Activated T-helper 1 cell treated with Interleukin-2 at 50 U/mL for 16 hours (primary cell): ENCODE results near the gene SPOPL.

ENCODE experiments used
- DNase-seq: peaks from one replicate; pipeline ENCODE4 v3.0.0-alpha.2; 2020; ENCODE audit warnings: low read depth

The SPOPL gene

DNA sequence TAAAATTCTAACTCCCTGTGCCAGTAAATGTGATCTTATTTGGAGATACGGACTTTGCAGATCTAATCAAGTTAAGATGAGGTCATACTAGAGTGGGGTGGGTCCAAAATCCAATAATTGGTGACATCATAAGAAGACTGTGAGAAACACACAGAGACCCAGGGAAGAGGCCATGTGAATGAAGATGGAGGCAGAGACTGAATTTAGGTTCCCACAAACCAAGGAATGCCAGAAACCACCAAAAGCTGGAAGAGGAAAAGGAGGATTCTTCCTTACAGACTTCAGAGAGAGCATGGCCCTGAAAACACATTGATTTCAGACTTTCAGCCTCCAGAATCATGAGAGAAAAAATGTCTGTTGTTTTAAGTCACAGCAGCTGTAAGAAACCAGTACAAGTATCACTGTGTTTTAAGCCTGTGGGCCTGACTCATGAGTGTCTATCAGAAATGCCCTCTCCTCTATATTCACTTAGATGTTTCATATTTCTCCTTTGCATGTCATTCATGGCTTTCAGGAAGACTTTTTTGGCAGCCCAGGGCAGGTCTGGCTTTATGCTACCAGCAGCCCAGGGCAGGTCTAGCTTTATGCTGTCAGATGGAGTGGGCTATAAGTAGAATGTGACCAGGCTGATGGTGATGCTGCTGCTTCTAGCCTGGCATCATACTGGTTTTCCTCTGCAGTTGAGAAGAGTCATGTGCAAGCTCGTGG is 100.0 kb downstream of the SPOPL start:
- no peak for DNase-seq

DNA sequence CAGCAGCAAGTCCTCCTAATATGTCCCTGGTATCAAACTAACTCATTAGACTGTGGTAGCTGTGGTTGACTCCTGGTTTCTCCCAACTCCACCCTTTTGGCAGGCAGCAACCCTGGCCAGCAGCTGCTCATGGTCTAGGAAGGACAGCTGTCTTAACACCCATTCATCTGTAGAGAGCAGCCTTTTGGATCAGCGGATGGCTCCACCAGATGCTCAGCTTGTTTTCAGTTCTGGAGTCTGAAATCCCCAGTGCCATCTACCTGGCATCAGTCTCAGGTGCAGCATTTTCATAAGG is 100.5 kb downstream of the SPOPL start:
- no peak for DNase-seq

DNA sequence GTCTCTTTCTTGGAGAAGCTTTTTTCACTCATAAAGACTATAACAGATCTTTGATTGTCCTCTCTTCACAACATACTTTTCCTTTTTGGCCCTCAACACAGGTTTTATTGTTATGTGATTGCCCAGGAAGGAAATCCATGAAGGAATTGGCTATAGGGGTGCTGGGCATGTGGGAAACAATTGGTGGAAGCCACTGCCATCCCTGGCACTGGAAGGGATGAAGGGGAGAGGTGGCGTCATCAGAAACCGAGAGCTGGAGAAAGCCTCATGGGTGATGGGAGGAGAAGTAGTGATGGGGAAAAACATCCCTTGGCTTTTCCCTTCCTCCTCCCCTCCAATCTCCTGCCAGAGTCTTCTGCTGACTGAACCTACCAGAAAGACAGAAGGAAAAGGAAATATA is 106.2 kb downstream of the SPOPL start:
- no peak for DNase-seq

DNA sequence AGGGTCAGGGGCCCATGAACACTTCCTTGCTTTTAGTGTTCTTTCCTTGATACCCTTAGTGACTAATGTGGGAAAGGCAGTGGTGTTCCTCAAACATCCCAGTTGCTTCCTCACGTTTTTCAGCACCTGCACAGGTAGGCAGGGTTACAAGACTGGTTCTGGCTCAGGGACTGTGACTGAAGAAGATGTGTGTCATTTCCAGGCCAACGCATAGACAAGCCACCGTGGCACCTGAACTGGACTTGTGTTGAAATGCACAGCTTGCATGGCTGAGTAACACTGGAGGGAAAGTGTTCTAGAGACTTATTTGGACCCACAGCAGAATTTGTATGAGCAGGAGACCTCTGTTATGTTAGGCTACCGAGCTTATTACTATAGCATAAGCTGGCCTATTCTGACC is 107.9 kb downstream of the SPOPL start:
- DNase-seq, result no peak

DNA sequence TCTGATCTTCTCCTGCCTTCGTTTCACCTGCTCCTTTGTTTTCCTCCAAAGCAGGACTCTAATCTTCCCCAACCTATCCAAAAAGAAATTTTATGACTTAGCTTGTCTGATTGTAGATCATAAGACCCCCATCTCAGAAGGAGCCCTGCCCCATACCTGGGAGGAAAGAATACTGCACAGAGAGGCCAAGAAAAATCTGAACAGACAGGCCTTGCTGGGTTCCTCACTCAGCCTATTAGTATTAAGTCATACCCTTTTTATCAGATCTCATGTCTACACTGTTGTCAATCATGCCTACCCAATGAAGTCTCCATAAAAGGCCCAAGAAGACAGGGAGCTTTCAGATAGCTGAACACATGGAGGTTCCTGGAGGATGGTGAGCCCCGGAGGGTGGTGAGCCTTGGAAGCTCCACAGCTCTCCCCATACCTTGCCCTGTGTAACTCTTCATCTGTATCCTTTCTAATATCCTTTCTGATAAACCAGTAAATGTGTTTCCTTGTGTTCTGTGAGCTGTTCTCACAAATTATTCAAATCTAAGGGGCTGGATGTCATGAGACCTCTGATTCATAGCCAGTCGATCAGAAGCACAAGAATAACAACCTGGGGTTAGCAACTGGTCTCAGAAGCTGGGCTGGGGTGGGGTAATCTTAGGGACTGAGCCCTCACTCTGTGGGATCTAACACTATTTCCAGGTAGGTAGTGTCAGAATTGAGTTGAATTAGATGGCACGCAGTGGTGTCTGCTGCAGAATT is 108.8 kb downstream of the SPOPL start:
- DNase-seq, result no peak

DNA sequence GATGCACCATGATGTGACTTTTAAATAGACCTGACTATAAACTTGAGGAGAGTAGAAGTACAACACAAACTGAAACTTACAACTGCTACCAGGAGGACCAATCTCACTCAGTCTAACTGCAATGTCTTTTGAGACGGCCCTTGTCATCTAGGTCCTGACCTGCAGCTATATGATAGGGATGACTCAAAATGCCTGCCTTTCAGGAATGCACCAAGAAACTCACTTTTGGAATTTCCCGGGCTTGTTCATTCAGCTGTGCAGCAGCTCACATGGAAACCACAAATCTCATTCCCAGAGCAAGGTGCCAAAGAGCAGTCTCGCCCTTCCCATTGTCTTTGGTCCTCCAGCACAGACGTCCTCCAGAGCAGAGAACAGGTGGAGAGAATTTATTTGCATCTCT is 113.7 kb downstream of the SPOPL start:
- DNase-seq, result no peak

DNA sequence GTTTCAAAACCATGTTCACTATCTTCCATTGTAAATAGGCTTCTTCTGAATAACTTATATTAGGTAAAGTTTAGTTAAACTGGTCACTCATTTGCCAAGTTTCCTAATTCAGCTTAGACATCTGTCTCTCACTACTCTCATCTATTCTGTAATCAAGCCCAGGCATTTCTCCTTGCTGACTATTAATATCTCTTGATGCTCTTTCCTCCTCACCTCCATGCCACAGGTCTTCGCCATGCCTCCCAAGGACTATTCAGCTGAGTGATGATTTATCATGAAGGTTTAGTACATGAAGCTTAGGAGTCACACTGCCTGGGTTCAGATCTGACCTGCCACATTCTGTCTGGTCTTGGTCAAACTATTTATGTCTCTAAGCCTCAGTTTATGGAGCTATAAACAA is 115.5 kb downstream of the SPOPL start:
- DNase-seq, result no peak

DNA sequence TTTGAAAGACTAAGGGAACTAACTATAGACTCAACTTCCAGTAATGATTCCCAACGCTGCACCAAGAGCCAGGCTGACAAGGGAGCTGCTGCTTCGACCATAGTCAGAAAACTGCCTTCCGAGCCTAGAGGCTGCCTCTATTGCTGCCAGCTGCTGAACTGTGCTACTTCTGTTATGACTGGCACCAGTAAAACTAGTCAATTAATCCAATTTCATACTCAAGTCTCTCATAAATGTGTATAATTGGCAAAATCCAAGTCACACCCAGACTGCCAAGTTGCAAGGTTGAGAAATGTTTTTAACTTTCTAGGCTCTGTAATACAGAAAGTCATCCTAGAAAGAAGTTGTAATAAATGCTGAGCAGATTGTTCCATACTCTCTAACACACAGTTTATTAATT is 117.4 kb downstream of the SPOPL start:
- no peak for DNase-seq

DNA sequence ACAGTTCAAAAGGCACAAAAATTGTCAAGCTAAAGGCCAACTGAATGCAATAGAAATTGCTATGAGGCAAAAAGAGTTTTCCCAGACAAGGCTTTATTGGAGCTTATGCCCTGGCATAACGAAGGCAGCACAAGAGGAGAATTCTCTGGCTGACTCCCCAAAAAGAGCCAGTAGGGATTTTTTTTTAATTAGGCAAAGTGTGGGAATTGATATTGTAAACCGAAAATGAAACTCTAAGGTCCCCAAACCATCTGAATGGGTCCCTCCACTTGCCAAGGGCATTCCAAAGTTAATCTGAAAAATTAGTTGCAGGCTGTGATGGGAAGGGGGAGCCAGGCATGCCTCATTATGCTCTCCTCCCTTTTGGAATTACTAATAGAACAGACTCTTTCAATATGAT is 118.9 kb downstream of the SPOPL start:
- DNase-seq, result no peak

DNA sequence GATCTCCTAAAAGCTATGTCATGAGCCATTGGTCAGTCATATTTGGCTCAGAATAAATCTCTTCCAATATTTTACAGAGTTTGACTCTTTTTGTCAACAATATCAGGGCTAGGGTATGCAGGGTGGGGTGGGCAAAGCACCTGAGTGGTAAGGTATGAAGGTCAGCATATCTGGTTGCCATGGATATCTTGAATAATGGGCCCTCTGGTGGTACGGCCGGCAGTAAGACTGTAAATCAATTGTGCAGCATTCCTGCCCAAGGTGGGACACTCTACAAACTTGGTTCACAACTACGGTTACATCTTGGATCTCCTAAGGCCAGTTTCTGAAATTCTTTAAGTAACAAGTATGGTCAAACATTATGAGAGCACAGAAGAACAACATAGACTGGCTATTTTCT is 119.6 kb downstream of the SPOPL start:
- no peak for DNase-seq

DNA sequence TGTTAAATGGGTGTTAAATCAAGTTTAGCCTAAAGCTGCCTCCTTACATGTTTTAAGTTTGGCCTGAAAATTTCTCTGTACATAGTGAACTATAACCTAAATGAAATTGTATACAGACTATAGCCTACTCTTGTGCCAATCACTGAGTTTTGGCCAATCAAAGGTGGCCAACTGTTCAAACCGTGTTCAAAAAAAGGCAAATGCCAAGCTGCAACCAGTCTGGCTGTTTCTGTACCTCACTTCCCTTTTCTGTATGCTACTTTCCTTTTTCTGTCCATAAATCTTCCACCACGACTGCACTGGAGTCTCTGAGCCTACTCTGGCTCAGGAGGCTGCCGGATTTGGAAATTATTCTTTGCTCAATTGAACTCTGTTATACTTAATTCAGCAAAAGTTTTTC is 121.0 kb downstream of the SPOPL start:
- DNase-seq, result no peak
